ENCODE results near the gene SRGAP2C.
"Not testable (repeated sequence)": the region's sequence is repeated elsewhere in the genome, so short reads cannot be mapped to it uniquely, and the experiment has no call there.

SRGAP2C gene

DNA sequence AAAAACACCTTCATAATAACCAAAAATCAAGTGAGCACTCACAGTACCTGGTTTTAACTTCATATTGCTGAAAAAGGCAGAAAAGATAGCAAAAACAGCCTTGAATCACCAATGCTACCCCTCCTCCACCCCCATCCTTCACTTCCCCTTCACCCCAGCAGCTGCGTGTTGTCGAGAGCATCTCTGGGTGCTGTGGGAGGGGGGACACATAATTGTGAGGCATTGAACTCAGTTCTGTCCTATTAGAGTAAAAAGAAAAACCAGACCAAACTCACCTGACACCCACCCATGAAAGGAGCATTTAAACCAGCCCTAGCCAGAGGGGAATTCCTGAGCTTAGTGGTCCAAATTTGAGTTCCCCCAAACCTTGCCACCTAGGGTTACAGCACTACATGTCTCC lies 248.7 kb downstream of the SRGAP2C start:
- DNase-seq: not testable (repeated sequence)

DNA sequence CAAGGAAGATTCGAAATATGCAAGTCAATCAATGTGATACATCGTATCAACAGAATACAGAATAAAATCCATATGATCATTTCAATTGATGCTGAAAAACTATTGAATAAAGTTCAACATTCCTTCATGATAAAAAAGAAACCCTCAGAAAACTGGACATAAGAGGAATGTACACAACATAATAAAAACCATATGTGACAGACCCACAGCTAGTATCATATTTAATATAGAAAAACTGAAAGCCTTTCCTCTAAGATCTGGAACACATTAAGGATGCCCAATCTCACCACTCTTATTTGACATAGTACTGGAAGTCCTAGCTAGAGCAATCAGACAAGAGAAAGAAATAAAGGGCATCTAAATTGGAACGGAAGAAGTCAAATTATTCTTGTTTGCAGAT lies 254.1 kb downstream of the SRGAP2C start:
- DNase-seq: not testable (repeated sequence)

DNA sequence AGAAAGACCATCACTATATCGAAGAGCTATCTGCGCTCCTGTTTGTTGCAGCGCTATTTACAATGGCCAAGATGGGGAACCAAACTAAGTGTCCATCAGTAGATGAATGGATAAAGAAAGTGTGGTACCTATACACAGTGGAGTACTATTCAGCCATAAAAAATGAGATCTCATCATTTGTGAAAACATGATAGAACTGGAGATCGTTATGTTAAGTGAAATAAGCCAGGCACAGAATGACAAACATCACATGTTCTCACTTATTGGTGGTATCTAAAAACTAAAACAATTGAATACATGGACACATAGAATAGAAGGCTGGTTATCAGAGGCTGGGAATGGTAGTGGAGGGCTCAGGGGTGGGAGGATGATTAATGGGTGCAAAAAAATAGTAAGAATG lies 256.2 kb downstream of the SRGAP2C start:
- no peak for DNase-seq

Data from inflammatory macrophage (primary cell).